ENCODE measurements around the gene SREBF1.
A peak's percentile ranks its signal among the peaks of the same experiment; 100 is the strongest.

The SREBF1 gene

GRCh38 chr17:17779015-17779611 is 57.7 kb downstream of the SREBF1 start:
- no peak for DNase-seq (ENCODE audit: low spot score)

DNA sequence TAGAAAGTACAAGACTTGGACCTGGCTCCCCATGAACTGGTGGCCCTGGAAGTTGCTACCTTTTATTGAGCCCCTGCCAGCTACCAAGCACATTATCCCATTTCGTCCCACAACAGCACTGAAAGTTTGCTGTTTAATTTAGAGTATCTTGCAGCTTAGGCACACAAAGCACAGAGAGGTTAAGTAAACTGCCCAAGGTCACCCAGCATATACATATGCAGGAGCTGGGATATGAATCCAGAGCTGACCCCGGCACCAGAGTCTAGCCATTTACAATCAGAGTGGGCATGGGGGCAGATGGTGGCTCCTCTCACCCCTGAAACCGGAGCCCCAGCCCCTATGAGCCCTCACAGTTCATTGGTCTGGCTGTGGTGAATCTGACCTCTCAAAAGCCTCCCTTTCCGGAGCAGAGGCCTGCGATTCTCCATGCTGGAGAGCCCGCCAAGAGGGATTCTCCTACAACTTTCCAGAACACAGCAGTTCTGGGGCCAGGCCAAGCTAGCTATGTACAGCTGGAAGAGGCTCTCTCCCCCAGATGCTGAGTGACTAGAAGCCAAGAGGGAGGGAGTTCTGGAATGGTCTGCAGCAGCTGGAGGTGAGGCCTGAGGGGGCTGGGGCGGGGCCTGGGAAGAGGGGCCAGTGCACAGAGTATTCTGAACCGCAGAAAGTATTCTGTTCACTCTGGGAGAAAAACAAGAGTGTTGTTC is 58.3 kb downstream of the SREBF1 start:
- DNase-seq (ENCODE audit: low spot score), result peak; percentile 96

- DNase-seq (ENCODE audit: low spot score), result no peak
These were observed 59.9 kb downstream of the SREBF1 start for GRCh38 chr17:17776889-17777288.

- no peak for DNase-seq (ENCODE audit: low spot score)
These were observed 62.5 kb downstream of the SREBF1 start for GRCh38 chr17:17774009-17774881.

GRCh38 chr17:17772231-17772630 is 64.6 kb downstream of the SREBF1 start:
- no peak for DNase-seq (ENCODE audit: low spot score)

- DNase-seq (ENCODE audit: low spot score), result no peak
These were observed 65.1 kb downstream of the SREBF1 start for GRCh38 chr17:17771498-17772201.

DNA sequence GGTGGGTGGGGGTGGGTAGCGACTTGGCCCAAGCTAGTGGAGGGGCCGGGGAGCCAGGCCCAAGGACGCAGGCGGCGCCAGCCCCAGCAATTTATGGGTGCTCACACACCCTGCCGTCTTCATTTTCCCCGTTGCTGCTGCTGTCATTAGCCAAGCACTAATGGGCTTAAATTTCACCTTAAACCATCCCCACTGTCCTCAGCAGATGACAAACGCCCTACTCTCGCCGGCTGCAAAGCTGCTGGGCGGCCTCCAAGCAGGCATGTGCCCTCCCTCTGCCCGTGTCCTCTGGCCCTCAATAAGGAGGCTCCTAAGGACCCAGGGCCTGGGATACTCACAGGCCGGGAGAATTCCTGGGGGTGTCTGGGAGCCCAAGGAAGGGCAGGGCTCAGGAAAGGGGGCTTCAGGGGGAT is 66.1 kb downstream of the SREBF1 start:
- DNase-seq (ENCODE audit: low spot score), result no peak

GRCh38 chr17:17769869-17770631 is 66.7 kb downstream of the SREBF1 start:
- no peak for DNase-seq (ENCODE audit: low spot score)

DNA sequence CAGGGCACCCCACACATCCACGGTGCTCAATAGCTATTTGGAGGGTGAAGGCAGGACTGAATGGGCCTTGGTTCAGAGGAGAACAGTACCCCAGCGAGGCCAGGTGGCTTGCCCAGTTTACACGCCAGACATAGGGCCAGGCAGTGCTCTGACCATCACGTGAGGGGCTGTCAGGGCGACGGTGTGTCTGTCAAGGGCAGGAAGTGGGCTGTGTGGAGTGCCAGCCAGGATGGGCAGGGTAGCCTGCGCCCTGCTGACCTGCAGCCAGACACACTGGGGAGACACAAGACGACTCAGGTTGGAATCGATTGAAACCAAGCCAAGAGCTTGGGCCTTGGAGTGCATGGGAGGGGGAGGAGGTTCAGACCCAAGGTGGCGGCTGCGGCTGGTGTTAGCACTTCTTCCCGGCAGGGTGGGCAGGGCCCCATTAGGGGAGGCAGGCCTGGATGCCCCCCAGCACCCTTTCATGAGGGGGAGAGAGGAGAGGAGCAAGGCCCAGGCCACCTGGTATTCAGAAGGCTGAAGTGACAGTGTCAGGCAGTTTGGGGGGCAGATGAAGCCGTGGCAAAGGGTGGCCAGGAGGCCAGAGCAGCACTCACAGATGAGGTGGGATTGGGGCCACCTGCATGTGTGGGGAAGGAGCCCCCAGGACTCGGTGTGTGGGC is 68.2 kb downstream of the SREBF1 start:
- no peak for DNase-seq (ENCODE audit: low spot score)

DNA sequence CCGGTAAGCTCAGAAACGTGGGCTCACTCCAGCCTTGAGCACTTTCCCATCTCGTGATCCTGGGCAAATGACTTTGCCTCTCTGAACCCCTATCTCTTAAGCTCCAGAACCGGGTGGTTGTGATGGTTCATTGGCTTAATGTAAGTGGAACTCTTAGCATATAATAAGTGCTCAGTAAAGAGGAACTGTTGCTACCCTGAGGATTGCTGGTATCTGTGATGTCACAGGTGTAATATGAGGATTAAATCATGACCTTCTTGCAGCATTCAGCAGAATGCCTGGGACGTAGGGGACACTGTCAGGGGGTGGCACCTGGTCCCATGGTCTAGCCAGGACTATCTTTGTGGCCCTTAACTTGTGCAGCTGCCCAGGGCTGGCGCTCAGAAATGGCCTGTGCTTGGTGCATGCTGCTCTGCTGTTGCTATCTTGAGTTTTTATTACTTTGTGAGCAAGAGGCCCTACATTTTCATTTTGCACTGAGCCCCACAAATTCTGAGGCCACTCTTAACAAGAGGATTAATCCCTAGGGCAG is 68.8 kb downstream of the SREBF1 start:
- no peak for DNase-seq (ENCODE audit: low spot score)

GRCh38 chr17:17767154-17767869 is 69.5 kb downstream of the SREBF1 start:
- no peak for DNase-seq (ENCODE audit: low spot score)

GRCh38 chr17:17766744-17767120 is 70.1 kb downstream of the SREBF1 start:
- no peak for DNase-seq (ENCODE audit: low spot score)

- DNase-seq (ENCODE audit: low spot score), result no peak
These were observed 70.6 kb downstream of the SREBF1 start for GRCh38 chr17:17766077-17766743.

DNA sequence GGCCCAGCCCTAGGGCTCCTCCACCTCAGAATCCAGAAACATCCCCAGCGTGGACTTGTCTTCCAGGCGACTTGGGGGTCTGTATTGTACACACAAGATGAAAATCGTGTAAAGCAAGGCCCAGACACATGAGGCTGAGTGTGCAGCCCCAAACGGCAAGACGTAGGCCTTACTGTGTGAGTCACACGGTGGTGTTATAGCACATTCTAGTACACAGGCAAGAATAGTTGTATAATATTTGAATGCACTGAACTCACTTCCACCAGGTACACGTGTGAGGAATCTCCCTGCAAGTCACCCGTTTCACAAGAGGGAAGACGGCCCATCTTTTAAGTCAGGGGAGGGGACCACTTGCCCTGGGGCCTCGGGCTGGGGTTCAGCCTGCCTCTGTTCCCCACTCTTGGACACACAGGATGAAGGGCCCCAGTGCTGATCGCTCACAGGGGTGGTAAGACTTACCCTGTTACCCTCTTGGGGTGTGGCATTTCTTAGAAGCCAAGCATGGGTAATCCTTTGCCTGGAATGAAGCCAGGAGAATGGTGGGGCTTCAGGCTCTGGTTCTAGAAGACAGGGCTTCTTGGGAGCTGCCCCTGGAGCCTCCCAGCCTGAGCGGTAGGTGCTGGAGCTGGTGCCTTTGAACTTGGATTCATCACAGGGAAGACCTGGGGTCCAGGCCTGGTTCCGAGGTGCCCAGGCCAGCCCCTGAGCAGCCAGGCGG is 71.3 kb downstream of the SREBF1 start:
- DNase-seq (ENCODE audit: low spot score), result no peak

GRCh38 chr17:17763734-17764133 is 73.1 kb downstream of the SREBF1 start:
- no peak for DNase-seq (ENCODE audit: low spot score)

GRCh38 chr17:17763136-17763535 is 73.7 kb downstream of the SREBF1 start:
- DNase-seq (ENCODE audit: low spot score), result no peak

- DNase-seq (ENCODE audit: low spot score), result no peak
These were observed 74.1 kb downstream of the SREBF1 start for GRCh38 chr17:17762744-17763105.

All from left forelimb (tissue), 1 donor.